GM19455 (cell line): ENCODE measurements around the gene GP9.

Experiments
- ATAC-seq: cut with Tn5 transposase; IDR thresholded peaks from one replicate; pipeline ENCODE4 v1.9.1; 2021; ENCODE audit not compliant: unreplicated experiment

The GP9 gene

GRCh38 chr3:129027544-129027880, 33.1 kb upstream of the GP9 start:
- no peak for ATAC-seq

DNA sequence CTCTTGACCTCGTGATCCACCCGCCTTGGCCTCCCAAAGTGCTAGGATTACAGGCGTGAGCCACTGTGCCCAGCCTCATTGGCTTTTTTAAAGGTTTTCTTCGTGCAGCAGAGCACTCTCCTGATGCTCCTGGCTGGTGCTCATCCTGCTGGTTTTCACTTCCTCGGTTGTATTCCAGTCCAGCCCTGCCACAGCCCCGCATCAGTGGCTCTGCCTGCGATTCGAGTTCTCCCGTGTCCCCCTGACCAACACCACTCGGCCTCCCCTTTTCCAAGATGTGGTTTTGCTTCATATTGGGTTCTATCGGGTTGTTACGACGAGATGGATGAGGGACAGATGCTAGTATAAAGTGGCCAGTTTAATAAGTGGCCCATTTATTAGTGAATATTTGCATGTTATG, 31.7 kb upstream of the GP9 start:
- ATAC-seq = no peak

DNA sequence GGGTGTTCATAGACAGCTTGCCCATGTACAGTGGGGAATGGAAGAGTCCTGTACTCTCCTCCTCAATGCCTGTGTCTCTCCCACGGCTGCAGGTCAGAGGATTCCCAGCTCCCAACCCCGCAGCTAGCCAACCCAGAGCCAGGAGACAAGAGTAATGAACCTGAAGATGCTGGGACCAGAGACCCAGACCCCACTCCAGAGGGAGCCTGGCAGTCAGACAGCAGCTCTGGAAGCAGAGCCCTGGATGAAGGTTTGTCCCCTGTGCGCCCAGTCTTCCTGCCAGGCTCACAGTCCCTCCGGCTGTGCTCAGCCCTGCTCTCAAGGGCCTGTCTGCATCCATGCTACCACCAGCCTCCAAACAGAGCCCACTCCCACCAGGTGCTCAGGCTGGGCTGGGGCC, 30.0 kb upstream of the GP9 start:
- no peak for ATAC-seq

DNA sequence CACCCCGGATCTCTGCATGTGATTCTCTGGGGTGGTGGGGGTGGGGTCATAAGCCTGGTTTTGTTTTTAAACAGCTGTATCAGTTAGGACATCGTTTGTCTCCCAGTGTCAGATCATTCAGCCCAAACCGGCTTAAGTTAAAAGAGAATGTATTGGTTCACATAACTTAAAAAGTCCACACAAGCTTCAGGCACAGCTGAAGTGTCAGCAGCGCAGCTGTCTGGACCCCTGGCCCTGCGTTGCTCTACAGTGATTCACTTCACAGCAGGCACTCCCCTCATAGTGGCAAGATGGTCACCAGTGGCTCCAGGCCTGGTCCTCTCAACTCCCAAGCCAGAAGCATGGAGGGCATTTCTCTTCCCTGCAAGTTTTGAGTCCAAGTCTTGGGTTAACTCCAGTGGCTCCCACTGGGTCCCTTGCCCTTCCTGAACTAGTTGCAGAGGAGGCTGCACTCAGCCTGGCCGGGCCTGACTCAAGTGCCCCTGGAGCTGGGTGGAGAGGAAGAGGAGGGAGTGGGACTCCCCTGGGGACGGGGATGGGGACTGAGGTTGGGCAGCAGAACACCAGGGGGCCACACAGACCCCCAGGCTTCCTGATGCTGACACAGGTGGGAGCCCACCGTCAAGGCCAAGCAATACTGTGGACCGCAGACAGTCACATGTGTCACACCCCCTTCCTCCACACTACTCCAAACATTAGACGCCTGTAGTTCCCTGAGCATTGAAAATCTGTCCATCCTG, 28.9 kb upstream of the GP9 start:
- ATAC-seq = no peak

- ATAC-seq = no peak
Observed at GRCh38 chr3:129032716-129033115, 27.9 kb upstream of the GP9 start.

DNA sequence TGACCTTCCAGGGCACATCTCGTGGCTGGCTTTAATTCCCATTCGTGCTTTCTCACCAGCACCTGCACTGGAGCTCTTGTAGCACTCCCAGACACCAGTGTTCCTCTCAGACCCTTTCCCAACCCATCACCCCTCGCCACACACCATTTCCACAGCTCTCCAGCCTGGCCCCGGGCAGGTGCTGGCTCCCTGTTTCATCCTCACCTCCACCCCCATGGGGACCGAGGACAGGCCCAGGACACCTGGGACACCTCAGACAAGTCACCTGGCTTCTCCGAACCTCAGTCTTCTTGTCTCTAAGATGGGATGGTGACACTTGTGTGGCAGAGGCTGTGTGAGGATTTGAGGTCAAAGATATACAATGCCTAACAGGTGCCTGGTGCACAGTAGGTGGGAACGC, 27.4 kb upstream of the GP9 start:
- ATAC-seq = no peak

DNA sequence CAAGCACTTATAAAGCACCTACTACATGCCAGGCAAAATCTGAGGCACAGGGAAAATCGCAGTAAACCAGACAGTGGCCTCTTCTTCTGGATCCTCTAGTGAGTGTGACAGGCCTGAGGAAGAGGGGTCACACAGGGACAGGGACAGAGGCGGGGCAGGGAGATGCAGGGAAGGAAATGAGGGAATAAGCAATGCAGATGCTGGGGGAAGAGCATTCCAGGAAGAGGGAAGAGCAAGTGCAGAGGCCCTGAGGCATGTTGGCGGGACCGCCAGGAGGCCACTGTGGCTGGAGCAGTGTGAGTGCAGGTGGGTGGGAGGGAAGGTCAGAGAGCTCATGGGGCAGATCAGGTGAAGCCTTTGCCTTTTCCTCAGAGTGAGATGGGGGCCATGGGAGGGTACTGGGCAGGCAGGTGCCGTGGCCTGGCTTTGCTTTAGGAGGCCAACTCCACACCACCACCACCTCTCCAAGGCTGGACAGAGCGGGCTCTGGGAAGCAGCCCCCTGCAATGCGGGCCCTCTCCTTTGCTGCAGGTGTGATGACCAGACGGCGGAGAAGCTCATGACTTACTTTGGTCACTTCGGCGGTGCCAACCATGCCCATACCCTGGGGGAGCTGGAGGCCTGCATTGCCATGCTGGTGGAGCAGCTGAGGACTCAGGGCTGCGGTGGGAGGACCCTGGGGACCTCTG, 26.8 kb upstream of the GP9 start:
- ATAC-seq = no peak

DNA sequence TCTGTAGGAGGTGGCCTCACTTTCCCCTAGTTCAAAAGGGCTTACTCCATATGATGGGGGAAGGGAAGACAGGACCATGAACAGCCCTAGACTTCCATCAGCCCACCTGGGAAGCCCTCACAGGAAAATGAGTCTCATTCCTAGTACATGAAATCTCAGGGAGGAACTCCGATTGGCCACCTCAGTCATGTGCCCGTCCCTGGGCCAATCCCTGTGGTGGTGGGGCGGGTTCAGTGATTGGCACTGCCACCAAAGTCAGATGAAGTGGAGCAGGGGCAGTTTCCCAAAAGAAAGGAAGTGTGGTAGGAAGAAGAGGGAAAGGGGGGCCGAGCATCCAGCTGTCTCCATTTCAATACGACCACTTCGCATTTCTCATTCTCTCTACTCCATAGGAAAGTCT, 25.9 kb upstream of the GP9 start:
- ATAC-seq = no peak

DNA sequence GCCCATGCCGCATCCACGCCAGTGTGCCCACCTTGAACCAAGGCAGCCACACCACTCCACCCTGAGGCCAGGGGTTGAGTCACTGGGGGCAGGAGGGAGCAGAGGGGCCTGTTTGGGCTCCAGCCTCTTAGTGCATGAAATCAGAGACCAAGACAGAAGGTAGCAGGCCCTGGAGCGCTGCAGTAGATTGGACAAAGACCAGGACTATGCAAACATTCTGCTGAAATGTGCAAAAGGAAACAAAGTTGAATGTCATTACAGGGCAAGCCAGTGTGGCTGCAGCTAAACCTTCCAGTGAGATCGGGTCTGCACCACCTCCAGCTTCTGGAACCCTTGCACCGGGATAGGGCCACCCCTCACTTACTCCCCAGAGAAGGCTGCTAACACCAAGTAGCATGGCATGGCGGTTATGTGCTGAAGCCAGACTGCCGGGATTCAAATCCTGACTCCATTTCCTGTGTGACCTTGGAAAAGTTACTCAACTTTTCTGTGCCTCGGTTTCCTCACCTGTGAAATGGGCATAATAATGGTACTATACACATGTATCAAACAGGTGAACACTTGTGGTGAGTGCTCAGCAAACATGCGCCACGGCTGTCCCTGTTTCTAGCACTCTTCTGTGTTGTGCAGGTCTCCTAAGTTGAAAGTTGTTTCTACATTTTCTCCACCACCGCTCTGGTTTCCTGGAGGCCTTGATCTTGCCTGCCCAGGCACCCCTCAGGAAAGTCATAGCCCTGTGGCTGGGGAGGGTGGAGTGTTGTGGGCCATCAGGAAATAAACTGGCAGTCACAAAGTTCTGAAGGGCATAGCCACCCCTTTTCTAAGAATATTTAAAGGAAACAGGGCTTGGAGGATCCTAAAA, 25.0 kb upstream of the GP9 start:
- no peak for ATAC-seq

GRCh38 chr3:129036222-129037092, 24.1 kb upstream of the GP9 start:
- ATAC-seq = no peak

GRCh38 chr3:129037093-129037419, 23.5 kb upstream of the GP9 start:
- no peak for ATAC-seq

DNA sequence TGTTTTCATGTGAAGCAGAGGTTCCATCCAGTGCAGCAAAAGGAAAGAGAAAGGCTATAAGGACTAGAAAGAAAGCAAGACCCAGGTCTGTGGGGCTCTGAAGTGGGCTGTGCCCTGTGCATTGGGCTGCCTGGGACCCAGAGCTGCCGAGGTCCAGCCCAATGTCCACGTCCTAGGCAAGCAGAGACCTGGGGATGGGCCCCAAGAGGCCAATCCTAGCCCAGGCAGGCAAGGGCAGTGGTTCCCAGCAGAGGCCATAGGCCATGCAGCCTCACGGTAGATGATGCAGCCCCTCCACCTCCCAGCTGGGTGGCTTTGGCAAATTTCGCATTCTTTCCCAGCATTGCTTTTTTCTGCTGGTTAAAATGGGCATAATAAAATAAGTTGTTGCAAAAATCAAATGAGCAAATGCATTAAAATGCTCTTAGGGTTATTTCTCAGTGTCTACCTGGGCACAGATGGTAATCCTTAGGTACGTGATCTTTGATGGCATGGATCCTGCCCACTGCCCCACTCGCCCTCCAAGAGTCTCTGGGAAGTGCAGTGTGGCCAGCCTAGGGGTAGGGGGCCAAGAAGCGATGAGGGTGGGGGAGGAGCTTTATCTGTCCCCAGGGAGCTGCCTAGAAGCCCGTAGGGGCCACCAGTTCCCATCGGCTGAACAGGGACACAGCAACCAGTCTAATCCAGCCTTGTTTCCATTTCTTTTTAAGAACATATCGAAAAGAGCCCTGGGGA, 22.3 kb upstream of the GP9 start:
- no peak for ATAC-seq

- ATAC-seq = no peak
Observed at GRCh38 chr3:129039271-129040038, 21.1 kb upstream of the GP9 start.

DNA sequence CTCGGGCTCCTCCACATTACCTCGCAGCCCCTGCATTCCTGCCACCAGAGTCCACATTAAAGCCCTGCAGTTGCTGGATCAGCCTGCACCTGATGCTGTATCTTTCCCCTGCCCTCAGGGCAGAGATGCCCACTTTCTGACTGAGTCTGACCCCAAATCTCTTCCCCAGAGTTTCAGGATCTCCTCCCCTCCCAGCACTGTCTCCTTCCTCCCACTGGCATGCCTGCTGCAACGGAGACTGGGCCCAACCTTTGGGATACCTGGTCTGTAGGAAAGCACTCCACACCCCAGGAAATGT, 20.6 kb upstream of the GP9 start:
- no peak for ATAC-seq

GRCh38 chr3:129040579-129041300, 19.8 kb upstream of the GP9 start:
- no peak for ATAC-seq

DNA sequence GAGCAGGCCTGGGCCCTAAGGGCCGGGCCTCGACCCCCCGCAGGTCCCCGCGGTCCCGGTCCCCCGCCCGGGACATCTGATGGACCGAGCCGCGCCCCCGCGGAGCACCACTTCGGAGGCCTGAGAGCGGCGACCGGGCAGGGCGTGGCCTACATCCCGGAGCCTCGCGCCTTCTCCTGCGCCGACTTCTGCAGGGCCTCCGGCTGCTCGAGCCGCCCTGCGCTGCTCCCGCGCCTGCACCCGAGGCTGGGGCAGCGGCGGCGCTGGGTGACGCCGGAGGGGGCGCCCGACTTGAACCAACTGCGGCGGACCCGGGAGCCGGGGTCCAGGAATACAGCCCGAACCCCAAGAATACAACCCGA, 14.9 kb upstream of the GP9 start:
- ATAC-seq = no peak

DNA sequence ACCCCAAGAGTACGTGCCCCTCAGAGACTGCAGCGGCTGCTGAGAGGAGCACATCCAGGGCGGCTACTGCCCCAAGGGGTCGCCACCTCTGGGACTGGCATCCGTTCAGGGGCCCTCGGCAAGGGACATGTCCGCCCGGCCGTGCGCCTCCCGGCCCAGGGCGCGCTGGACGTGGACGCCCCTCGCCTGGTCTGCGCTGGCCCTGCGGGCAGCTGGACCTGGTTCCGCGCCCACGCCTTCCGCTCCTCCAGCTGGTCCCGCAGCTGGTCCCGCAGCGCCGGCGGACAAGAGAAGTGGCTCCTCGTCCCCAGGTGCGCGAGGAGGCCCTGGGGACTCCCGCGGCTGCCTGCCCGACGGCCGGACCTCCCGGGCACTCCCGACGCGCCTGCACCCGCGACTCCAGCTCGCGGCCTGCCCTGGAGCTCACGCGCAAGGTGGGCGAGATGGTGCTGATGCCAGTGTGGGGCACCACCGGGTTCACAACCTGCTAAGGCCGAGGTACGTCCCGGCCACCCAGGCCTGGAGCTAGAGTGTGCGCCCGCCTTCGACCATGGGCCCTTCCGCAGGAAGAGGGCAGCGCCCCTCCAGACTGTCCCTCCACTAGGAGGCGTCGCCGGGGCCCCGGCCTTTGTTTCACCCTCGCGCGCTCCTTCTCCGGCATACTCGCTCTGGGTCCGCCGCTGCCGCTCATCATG, 14.4 kb upstream of the GP9 start:
- no peak for ATAC-seq

DNA sequence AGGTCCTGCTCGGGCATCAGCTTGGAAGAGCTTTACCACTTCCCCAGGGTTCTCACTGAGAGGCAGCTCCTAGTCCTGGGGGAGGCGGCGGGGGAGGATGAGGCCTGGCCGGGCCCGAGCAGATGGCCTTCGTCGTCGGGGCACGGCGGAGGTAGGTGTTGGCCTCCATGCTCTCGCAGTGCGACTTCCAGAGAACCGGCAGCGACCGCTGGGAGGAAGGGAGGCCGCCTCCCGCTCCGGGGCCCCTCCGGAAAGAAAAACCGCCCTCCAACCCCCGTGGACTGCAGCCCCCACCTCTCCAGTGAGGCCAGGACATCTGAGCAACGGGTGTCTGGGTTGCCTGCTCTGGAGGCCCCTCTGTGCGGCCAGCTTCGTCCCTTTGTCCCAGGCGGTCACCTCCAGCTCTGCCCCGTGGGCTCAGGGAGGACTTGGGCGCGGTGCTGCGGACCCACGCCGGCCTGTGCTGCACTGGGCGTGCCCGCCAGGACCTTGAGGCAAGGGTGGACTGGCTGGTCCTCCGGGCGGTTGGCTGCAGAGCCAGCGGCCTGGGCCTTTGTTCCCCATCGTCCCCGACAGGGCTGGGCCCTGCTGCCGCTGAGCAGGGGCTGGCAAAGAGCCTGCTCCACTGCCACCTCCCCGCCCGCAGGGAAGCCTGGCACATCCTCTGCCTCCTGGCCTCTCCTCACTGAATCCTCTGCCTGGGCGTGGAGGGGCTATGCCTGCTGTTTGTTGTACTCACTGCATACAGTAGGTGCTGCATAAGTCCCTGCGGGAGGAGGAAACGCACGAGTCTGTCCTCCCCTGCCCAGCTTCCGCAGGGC, 13.6 kb upstream of the GP9 start:
- ATAC-seq = no peak
